MV-4-11 (cell line): ENCODE measurements around the gene YTHDF1.
"Not testable (repeated sequence)": the region's sequence is repeated elsewhere in the genome, so short reads cannot be mapped to it uniquely, and the experiment has no call there.

Experiments used
- DNase-seq: peaks from one replicate; lab custom pipeline; 2025; lab: John Stamatoyannopoulos, UW

YTHDF1 gene

DNA sequence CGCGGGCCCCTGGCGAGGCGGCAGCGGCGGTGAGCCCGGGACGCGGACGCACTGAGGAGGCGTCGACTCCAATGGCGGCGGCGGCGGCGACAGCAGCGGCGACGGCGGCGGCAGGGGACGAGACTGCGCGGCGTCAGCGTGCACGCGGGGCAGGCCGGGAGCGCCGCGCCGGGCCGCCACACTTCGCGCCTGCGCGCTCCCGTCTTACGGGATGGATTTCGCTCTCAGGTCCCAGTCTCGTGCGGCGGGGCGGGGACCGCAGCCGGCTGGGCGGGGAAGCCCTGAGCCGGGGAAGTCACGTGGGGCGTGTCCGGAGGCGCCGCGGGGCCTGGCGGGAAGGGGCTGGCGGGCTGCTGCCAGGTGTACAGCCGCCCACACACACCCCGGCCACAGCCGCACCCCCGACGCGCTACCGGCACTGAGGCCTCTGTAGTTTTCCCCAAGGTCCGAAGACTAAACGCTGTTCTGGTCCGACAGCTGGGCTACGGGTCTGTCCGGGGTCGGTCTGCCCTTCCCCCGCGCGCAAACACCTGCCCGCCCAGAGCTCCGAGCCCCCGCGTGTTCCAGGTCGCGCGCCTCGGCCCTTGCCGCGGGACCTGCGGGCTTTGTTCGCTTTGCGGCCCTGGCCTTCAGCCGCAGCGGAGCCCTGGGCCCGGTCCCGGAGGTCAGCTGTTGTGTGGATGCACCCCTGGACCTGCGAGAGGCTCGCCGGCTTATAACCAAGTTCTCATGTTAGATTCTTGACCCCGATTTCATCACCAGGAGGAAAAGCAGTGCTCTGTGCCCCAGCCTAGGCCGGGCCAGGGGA is at the start of gene YTHDF1:
TSS of gene YTHDF1 (minus strand) at position 91 of the 808 bp plus-strand sequence. CDS start 239 bp downstream, outside the sequence.
- DNase-seq: peak; percentile 91

DNA sequence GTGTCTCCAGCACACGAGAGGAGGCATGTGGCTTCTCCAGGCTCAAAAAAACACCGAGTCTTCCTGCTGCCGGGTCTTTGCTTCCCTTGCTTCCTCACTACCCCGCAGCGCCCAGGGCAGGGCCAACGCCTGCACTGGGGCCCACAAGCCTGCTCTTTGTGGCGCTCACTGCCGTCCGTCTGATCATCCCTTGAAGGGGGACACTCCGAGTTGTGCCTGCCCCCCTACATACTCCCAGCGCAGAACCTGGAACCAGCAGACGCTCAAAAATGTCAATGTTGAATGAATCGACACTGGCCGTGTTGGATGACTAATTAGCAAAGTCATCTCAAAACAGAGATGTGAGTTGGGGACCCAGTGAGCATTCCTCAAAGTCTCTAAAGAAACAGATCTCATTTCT is 48.6 kb upstream of the YTHDF1 start:
- no peak for DNase-seq

DNA sequence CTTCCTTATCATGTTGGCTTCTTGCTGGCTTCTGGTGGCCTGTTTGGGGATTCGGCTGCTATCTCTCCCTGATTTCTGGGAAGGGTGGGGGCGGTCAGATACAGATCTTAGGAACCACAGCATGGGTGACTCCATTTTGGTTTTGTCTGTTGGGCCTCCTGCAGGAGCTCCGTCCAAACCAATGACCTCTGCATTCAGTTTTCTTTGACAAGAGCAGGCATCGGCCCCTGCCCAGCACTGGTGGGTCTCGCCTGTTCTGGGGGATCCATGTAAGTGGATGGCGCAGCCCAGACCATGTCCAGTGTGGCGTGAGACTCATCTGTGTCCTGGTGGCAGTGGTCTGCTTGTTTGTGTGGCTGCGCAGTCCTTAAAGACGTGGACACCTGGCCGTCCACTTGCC is 48.1 kb upstream of the YTHDF1 start:
- no peak for DNase-seq

DNA sequence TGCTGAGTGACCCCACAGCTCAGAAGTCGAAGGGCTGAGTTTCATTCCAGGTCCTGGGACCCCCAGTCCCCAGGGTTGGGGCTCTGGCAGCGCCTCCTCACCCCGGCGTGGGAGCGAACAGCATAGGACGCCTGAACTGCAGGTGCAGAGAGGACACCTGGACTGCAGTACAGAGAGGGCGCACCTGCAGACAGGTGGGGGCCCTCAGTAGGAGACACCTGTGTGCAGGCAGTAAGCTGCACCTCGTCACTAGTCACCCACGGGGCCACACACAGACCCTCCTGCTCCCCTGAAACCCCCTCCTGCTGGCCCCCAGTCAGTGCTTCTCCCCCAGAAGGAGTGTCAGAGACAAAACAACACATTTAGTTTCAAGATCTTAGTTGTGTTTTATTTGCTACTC is 46.9 kb upstream of the YTHDF1 start:
- DNase-seq: no peak

DNA sequence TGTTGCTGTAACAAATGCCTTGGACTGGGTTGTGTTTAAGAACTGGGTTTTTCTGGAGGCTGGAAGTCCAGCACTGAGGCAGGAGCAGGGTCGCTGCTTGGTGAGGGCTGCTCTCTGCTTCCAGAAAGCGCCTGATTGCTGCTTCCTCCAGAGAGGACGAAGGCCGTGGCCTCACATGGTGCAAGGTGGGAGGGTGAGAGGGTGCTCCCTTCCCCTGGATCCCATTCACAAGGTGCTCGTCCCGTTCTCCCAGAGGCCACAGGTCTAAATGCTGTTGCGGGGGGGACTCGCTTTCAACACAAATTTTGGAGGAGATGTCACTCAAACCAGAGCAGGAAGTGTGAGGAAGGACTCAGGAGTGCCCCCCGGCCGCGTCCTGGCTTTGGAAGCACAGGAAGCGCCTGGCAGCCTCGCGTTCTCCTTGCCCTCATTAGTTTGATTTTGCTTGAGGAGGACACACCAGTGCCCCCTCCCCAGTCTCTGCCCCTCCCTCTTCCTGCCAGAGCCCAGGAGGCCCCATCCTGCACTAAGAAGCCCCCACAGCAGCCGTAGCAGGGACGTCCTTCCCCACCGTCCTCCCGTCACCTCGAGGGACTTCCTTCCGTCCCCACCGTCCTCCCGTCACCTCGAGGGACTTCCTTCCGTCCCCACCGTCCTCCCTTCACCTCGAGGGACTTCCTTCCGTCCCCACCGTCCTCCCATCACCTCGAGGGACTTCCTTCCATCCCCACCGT is 46.0 kb upstream of the YTHDF1 start:
- DNase-seq: no peak

DNA sequence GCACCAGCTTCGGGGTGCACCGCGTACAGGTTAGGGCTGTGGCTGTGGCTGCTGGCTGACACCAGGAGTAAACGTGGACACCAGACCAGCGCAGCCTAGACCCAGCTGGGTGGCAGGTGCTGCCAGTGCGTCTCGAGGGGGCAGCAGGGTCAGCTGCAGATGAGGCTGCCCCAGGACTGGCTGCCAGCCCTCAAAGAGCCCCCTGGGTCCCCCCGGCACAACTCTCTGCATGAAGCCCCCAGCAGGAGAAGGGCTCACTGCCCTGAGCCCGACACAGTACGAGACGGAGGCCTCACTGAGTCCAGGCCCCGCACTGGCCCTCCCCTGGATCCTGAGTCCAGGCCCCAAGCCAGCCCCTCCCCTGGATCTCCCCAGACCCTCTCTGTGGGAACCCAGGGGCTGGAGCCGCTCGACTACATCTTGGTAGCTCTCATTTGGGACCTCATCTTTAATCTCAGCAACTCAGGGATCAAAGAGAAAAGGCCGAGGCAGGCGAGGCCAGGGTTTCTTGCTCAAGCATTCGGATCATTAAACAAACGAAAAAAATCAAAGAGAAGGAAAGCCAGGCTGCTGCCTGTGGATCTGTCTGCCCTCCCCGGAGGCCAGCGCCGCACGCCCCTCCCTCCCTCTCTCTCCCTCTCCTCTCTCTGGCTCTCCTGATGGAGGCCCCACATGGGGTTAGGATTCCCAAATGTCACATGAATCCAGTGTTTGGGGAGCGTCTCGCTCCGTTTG is 45.3 kb upstream of the YTHDF1 start:
- DNase-seq: no peak

DNA sequence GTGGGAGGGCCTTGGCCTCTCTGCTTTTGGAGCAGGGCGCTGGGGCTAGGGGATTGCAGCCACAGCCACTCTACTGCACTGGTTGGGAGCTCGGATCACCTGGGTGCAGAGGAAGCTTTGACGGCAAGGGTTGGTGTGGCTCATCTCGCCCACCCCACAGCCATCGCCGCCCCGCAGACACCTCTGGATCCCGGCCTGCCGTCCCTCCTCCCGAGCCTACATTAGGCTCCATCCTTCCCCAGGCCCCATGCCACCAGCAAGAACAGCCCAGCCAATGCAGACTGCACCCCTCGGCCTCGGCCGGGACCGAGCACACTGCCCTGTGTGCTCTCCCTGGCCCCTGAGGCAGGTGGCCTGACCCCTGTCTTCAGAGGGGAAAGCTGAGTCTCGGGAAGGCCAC is 44.6 kb upstream of the YTHDF1 start:
- no peak for DNase-seq

DNA sequence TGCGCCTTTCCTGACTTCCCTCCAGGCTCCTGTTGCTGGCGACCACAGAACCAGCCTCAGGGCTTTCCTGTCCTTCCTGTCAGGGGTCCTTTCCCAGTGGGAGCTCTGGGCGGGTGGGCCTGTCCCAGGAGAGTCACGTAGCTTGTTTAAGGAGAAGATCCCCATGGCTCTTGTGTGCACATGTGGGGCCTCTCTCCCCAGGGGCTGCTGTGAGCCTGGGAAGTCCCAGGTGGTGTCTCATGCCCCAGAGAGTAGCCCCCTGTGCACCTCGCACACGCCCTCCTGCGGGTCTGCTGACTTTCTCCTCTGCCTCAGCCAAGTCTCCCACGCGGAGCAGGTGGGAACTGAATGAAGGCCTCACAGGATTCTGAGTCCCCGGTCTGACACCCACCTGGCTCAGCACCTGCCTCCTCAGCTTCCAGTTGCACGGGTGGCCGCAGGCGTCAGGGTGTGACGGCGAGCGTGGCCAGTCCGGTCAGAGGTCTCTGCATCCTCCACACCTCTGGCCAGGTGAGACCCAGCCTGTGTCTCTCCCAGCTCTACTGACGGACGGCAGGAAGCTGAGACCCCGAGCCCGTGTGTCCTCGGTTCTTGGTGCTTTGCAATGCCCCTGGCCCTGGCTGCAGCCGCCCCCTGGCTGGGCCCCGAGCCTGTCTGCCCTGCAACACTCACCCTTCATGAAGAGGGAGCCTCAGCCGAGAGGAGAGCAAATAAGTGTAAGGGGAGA is 44.0 kb upstream of the YTHDF1 start:
- DNase-seq: no peak

DNA sequence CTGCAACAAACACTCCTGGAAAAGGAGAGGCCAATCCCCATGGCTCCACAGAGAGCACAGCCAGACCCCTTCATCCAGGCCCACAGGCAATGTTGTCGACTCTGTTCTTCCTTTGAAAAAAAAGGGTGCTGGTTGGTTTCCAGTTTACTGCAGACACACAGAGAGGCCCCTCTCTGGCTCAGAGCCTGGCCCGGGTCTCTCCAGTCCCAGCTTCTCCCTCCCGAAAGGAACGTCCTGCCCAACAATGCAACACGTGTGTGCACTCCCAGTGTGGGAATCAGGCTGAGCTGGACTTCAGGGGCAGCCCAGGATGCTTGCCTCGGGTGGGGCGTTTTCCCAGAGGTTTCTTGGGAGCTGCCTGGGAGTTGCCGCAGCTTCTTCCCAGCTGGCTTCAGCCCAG is 42.9 kb upstream of the YTHDF1 start:
- DNase-seq: no peak

DNA sequence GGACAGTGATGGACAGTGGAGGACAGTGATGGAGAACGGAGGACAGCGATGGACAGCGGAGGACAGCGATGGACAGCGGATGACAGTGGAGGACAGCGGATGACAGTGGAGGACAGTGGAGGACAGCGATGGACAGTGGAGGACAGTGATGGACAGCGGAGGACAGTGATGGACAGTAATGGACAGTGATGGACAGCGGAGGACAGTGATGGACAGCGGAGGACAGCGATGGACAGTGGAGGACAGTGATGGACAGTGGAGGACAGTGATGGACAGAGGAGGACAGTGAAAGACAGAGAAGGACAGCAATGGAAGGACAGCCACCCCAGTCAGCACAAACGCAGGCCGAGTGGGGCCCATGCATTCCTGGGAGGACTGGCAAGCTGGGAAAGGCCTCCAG is 41.7 kb upstream of the YTHDF1 start:
- DNase-seq: no peak

DNA sequence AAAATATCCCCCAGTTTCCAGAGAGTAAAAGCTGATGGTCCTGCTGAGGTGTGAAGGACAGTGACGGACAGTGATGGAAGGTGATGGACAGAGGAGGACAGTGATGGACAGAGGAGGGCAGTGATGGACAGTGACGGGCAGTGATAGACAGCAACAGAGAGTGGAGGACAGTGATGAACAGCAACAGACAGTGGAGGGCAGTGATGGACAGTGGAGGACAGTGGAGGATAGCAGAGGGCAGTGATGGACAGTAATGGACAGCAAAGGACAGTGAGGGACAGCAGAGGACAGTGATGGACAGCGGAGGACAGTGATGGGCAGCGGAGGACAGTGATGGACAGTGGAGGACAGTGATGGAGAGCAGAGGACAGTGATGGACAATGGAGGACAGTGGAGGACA is 41.0 kb upstream of the YTHDF1 start:
- no peak for DNase-seq

DNA sequence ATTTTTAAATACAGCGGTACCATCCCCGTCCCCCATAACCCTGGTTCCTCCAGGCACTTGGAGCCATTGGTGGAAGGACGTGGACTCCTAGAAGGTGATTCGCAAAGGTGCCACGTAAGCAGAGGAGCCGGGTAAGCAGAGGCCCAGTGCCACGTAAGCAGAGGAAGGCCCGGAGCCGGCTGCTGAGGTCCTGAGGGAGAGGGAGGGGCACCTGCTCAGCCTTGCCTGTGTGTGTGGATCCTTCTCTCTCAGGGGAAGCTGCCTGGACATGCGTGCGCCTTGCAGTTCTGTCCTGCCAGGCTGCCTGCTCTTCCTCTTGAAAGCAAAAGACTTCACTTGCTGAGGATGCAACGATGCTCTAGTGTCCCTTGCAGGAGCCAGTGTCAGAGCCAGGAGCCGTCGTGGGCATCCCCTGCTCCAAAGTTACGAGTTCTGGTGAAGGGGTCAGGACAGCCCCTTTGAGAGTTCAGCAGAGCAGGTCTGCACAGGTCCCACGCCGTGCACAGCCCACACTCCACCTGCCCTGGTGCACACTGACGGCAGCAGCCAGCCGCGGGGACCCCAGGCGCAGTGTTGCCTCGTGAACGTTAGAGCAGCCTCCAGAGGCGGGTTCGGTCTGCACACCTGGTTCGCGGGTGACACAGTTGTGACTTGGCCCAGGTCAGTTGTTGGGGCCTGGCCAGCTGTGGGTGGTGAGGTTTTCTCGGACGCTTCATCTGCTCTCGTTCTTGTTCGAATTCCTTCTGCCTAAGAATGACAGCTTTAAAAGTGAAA is 40.2 kb upstream of the YTHDF1 start:
- DNase-seq: no peak

DNA sequence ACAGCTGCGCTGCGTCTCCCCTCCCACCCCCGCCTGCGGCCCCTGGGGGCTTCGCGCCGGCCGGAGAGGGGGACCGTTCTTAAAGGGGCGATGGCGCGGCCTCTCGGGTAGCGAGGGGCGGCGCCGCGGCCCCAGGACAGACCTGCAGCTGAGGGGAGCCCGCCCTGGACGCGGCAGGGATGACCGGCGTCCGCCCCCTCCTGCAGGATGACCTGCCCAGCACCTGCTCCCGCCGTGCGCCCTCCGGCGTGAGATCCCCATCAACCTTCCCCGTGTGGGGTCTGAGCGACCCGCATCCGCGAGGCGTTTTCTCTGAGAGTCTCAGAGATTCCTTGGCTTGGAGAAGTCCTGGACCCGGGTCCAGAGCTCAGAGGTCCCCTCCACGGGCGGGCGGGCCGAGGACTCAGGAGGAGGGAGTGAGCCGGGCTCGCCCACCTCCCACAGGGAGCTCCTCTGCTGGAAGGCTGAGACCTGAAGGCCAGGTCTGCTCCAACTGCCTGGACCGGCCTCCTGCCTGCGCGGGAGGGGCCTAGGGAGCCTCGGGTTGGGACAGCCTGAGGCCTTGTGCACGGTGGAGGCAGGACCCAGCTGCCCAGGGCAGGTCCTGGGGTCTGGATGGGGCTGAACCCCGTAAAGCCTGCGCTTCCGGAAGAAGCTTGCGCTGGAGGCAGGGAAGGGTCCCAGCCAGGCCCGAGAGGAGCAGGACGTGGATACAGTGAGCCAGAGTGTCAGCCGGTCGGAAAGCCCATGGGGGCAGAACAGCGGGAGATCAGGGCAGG is 38.9 kb upstream of the YTHDF1 start:
- DNase-seq: no peak

DNA sequence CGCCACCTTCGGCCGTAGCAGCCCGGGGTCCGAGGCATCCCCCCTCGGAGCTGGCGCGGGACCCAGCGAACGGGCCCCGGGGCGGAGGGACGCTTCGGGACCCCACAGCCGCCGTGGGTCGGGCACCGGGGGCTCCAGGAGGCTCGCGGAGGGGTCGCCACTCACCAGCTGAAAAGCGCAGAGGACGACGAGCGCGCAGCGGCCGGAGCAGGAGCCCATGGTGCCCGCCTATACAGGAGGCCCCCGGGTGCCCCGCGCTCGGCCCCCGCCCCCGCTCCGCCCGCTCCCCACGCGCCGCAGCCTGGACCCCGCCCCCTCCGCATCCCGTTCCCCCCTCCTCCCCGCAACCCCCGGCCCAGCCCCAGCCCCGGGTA is 38.3 kb upstream of the YTHDF1 start, which contains the start of gene NKAIN4:
TSS of gene NKAIN4 (minus strand) at position 232 of the 374 bp plus-strand sequence. CDS start at position 219, 13 bp downstream.
- DNase-seq: no peak

DNA sequence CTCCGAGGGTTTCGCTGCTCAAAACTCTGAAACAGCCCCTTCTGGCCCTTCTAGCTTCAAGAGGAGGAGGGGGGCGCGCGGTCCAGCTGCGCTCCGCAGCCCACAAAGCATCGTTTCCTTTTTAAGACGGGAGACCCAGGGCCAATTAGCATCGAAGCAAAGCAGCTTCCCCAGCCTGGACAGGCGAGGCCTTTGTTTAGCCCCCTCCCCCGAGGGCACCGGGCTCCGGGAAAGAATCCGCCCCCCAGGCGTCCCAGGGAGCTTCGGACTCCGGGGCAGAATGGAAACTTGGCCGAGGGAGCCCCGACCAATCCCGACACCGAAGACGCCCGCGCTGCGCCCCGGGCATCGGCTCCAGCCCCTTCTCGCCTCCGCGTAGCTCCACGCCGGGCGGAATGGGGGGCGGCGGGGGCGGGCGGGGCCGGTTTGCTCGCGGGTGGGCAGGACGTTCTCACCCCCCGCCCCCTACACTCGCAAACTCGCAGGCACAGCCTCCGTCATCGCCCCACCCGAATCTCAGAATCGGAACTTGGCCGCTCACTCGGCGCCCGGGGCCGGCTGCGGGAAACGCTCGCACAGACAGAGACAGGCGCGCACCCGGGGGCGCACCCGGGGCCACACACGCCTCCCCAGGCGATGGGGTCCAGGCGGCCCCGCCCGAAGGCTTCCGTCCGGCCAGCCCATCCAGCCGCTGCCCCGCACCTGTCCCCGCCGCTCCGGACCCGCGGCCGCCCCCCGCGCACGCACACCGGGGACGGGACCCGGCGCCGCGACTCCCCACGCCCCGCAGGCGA is 37.7 kb upstream of the YTHDF1 start:
- no peak for DNase-seq

DNA sequence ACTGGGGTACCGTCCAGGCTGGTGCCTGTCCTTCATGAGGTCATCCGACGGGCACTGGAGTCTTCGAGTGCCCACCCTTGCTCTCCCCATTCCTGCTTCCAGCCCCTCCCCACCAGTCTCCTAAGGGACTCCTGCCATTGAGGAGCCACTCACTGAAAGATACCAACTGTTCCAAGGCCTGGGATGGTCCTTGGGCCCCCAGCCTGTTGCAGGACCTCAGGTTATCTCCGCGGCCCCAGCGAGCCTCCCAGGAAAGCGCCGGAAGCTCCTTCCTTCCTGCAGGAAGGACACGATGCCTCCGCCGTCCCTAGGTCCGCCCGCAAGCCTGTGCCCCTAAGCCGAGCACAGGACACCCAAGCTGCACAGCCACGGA is 37.1 kb upstream of the YTHDF1 start:
- DNase-seq: no peak

DNA sequence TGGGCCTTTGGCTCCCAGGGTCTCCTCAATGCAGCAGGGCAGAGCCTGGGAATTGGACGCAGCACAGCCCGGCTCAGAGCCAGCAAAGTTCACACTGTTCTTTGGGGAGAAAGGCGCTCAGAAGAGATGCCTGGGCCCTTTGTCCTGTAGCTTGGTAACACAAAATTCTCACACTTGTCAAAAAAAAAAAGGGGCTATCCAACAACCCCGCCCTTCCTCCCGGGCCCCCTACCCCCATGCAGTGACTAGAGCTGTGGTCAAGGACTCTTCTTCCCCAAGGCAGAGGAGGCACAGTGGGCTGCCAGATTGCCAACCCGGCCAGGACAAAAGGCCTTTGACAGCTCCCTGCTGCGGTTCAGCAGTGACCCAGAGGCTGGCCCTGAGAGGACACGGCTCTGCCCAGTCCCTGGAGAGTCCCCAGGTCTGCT is 36.4 kb upstream of the YTHDF1 start:
- no peak for DNase-seq

DNA sequence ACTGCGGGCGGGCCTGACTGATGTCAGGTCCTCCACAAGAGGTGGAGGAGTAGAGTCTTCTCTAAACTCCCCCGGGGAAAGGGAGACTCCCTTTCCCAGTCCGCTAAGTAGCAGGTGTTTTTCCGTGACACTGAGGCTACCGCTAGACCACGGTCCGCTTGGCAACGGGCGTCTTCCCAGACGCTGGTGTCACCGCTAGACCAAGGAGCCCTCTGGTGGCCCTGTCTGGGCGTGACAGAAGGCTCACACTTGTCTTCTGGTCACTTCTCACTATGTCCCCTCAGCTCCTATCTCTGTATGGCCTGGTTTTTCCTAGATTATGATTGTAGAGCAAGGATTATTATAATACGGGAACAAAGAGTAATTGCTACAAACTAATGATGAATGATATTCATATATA is 35.4 kb upstream of the YTHDF1 start:
- DNase-seq: not testable (repeated sequence)

DNA sequence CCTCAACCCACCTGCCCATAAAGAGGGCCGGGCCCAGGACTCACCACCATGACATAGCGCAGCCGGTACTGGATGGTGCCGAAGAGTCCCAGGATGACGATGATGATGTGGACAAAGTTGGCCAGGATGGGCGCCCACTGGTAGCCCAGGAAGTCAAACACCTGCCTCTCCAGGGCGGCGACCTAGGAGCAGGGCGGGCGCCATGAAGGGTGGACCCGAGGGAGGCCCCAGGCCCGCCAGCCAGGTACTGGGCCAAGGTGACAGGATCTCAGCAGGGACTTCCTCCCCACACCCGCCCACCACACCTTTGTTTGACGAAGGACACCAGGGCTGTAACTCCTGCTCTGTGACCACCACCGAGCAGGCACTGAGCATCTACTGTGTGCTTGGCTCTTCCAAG is 34.0 kb upstream of the YTHDF1 start:
- DNase-seq: no peak
